Activated CD8-positive, alpha-beta memory T cell treated with anti-CD3 and anti-CD28 coated beads for 36 hours (primary cell): ENCODE data around the gene DGCR6. TPM values are rescaled to one million over a fixed set of nuclear protein-coding genes. Genes with fewer than 3 reads are reported as not detected.
"Not testable (repeated sequence)": the region's sequence is repeated elsewhere in the genome, so short reads cannot be mapped to it uniquely, and the experiment has no call there.

Experiments used
- CTCF ChIA-PET: fragments of 350-600 bp; sonication (Branson Sonifier 250); formaldehyde crosslinking; loops from one replicate; lab custom pipeline; 2021; ENCODE audit warnings: antibody characterized with exemption; lab: Charles Lee
- POLR2A ChIA-PET: fragments of 350-600 bp; sonication (Branson Sonifier 250); formaldehyde crosslinking; loops from one replicate; lab custom pipeline; 2021; ENCODE audit warnings: antibody characterized with exemption; lab: Charles Lee
- total RNA-seq, 2 experiments: library from RNA; stranded (reverse); gene quantifications; one replicate each; pipeline ENCODE4 v1.2.3, GENCODE V29; 2021

Gene DGCR6
- total RNA-seq, 2 experiments from 2014 or later = 1.4 to 1.5 TPM

- POLR2A ChIA-PET = no interaction called here
- CTCF ChIA-PET = no interaction called here
Measured at GRCh38 chr22:18927020-18927419, 20.9 kb downstream of the DGCR6 start.

GRCh38 chr22:18927573-18927972 is 21.5 kb downstream of the DGCR6 start:
- ChIA-PET CTCF (no interaction called here), POLR2A (no interaction called here)

GRCh38 chr22:18929459-18929858 is 23.3 kb downstream of the DGCR6 start:
- POLR2A ChIA-PET = no interaction called here
- CTCF ChIA-PET = no interaction called here

- CTCF ChIA-PET = no interaction called here
Measured at GRCh38 chr22:18931905-18932652, 26.0 kb downstream of the DGCR6 start.

GRCh38 chr22:18933914-18934313 is 27.8 kb downstream of the DGCR6 start:
- ChIA-PET CTCF (no interaction called here), POLR2A (no interaction called here)

More at GRCh38 chr22:18931905-18932652, 26.0 kb downstream of the DGCR6 start:
- POLR2A ChIA-PET = no interaction called here

GRCh38 chr22:18934688-18935087 is 28.6 kb downstream of the DGCR6 start:
- POLR2A ChIA-PET, CTCF ChIA-PET: not testable (repeated sequence)

- POLR2A ChIA-PET = no interaction called here
- CTCF ChIA-PET = no interaction called here
Measured at GRCh38 chr22:18935889-18936529, 29.9 kb downstream of the DGCR6 start, which contains the start of gene PRODH. Gene PRODH (minus strand): TSS chr22:18936293. CDS start chr22:18936287, 6 bp downstream.

GRCh38 chr22:18938691-18939090 is 32.6 kb downstream of the DGCR6 start:
- CTCF ChIA-PET, POLR2A ChIA-PET: not testable (repeated sequence)

GRCh38 chr22:18947105-18947504 is 41.0 kb downstream of the DGCR6 start:
- CTCF ChIA-PET, POLR2A ChIA-PET: not testable (repeated sequence)

- CTCF ChIA-PET = no interaction called here
- POLR2A ChIA-PET = no interaction called here
Measured at GRCh38 chr22:18947905-18948304, 41.8 kb downstream of the DGCR6 start.

- CTCF ChIA-PET = no interaction called here
- POLR2A ChIA-PET = no interaction called here
Measured at GRCh38 chr22:18950141-18950540, 44.0 kb downstream of the DGCR6 start.

GRCh38 chr22:18952022-18952421 is 45.9 kb downstream of the DGCR6 start:
- ChIA-PET POLR2A (no interaction called here), CTCF (no interaction called here)

- CTCF ChIA-PET, POLR2A ChIA-PET: not testable (repeated sequence)
Measured at GRCh38 chr22:18953128-18953527, 47.0 kb downstream of the DGCR6 start.

GRCh38 chr22:18954303-18954989 is 48.3 kb downstream of the DGCR6 start:
- POLR2A ChIA-PET = not testable (repeated sequence)
- CTCF ChIA-PET = interaction anchor here (0.6 kb wide), 1 partner anchor 497 kb away, joined by 3 read pairs; no protein-coding TSS in a partner anchor

- ChIA-PET CTCF (no interaction called here), POLR2A (no interaction called here)
Measured at GRCh38 chr22:18954990-18955571, 49.0 kb downstream of the DGCR6 start.

- ChIA-PET POLR2A (no interaction called here), CTCF (no interaction called here)
Measured at GRCh38 chr22:18955696-18956095, 49.6 kb downstream of the DGCR6 start.

GRCh38 chr22:18956121-18956895 is 50.2 kb downstream of the DGCR6 start:
- POLR2A ChIA-PET, CTCF ChIA-PET: not testable (repeated sequence)

- POLR2A ChIA-PET, CTCF ChIA-PET: not testable (repeated sequence)
Measured at GRCh38 chr22:18956956-18957355, 50.8 kb downstream of the DGCR6 start.

- POLR2A ChIA-PET, CTCF ChIA-PET: not testable (repeated sequence)
Measured at GRCh38 chr22:18957621-18958320, 51.7 kb downstream of the DGCR6 start.
